GM21786 (cell line): ENCODE results near the gene VPS37B.

Source experiments
- ATAC-seq: cut with Tn5 transposase; IDR thresholded peaks from one replicate; pipeline ENCODE4 v1.9.1; 2021; ENCODE audit not compliant: unreplicated experiment

Gene VPS37B

GRCh38 chr12:122842505-122843405, 53.2 kb downstream of the VPS37B start:
- no peak for ATAC-seq

- ATAC-seq: no peak
These were observed 54.2 kb downstream of the VPS37B start for GRCh38 chr12:122841544-122842321.

- ATAC-seq: no peak
These were observed 55.1 kb downstream of the VPS37B start for GRCh38 chr12:122840580-122841513.

- no peak for ATAC-seq
These were observed 55.9 kb downstream of the VPS37B start for GRCh38 chr12:122839907-122840554.

GRCh38 chr12:122838841-122839240, 57.1 kb downstream of the VPS37B start:
- no peak for ATAC-seq

GRCh38 chr12:122837306-122838265, 58.3 kb downstream of the VPS37B start:
- ATAC-seq: no peak

GRCh38 chr12:122836027-122836921, 59.6 kb downstream of the VPS37B start:
- ATAC-seq: no peak

GRCh38 chr12:122835750-122836026, 60.2 kb downstream of the VPS37B start:
- ATAC-seq: no peak

- no peak for ATAC-seq
These were observed 60.8 kb downstream of the VPS37B start, which contains the start of gene HIP1R for GRCh38 chr12:122834921-122835749. HIP1R (plus strand) TSS chr12:122835457; CDS start chr12:122835551, 94 bp downstream.

- no peak for ATAC-seq
These were observed 61.6 kb downstream of the VPS37B start for GRCh38 chr12:122834104-122834920.

- no peak for ATAC-seq
These were observed 65.3 kb downstream of the VPS37B start for GRCh38 chr12:122830517-122831214.

GRCh38 chr12:122827258-122827657, 68.7 kb downstream of the VPS37B start:
- no peak for ATAC-seq

- no peak for ATAC-seq
These were observed 69.9 kb downstream of the VPS37B start for GRCh38 chr12:122825773-122826724.

- no peak for ATAC-seq
These were observed 72.5 kb downstream of the VPS37B start for GRCh38 chr12:122823429-122823828.

- no peak for ATAC-seq
These were observed 75.1 kb downstream of the VPS37B start for GRCh38 chr12:122820838-122821271.
